IPS-18c (cell line): ENCODE measurements around the gene CYBA.

Experiments
- H3K4me3 ChIP-seq: 2 replicates; pipeline ENCODE4 v1.7.0; 2013; ENCODE audit warnings: low read depth, mild to moderate bottlenecking, low read length, moderate library complexity; ENCODE audit not compliant: insufficient read depth
- H3K9me3 ChIP-seq: one replicate; pipeline ENCODE4 v1.6.1; 2013; ENCODE audit warnings: mild to moderate bottlenecking, low read length, moderate library complexity; ENCODE audit not compliant: control insufficient read depth, insufficient read depth

Gene CYBA

DNA sequence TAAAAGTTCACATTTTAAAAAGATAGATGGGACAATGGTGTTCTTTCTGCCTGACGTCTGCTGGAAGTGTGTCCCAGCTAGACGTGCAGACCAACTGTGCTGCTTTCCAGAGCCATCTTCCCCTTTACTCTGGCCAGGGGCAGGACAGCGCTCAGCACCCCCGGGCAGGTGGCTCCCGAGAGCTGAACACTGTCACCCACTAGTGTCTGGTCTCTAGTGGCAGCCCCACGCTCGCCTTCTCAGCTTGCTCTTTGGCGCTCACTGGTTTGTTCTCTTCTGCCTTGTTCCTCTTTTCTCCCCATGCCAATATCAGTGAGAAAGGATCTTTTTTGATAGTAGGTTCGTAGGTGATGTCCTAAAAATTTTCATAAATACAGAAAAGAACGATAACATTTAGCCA is 54.9 kb downstream of the CYBA start:
- H3K9me3 ChIP-seq = no peaks in the 10 kb centered on the region
- H3K4me3 ChIP-seq = no peak overlapping the region

DNA sequence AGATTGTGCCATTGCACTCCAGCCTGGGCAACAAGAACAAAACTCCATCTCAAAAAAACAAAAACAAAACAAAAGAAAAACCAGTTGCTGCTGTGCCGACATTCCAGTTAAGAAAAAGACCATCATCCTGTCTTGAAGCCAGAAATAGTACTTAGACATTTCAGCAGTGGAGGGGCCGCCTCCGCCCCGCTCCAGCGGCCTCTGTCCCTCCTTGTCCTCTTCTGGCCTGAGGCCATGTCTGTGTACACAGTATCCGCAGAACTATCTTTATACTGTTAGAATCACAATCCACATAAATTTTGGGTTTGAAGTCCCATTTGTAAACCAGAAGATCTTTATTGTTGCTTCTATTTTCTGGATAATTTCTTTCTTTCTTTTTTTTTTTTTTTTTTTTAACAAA is 55.8 kb downstream of the CYBA start:
- no peaks in the 10 kb centered on the region for H3K9me3 ChIP-seq
- no peak overlapping the region for H3K4me3 ChIP-seq

DNA sequence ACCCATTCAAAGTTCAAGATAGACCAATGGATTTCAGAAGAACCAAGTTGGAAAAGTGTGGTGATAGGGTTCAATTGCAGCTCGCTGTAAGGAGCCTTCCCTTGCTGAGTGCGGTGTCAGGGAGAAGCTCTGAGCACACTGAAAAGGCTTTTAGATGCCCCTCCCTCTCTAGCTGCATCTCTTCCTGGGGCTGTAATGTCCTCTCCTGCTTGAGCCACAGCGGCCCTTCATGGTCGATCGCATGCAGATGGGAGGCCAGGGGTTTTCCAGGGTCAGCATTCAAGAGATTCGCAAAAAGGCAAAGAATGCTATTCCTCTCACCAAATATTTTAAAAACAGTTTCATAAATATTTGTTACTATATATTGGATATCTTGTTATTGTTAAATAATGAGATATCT is 56.9 kb downstream of the CYBA start:
- H3K4me3 ChIP-seq = no peak overlapping the region

DNA sequence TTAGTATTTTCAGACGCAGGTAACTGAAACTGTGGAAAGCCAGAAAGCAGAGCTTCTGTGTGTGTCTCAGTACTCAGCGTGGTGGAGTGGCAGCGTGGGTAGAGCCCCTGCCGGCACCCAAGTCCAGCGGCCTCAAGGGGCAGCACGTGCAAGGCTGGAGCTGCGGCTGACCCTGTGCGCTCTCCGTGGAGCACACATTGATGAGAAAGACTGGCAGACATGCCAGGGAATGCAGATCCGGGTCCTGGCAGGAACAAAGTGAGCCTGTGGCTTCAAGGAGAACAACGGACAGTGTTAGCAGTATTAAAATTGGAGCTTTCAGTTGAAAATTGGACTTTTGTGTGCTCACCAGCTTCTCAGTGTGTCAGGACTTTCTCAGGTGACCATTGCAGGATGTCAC is 57.4 kb downstream of the CYBA start:
- Histone ChIP-seq H3K4me3 (no peak overlapping the region), H3K9me3 (no peaks in the 10 kb centered on the region)

More for the DNA sequence above, 56.9 kb downstream of the CYBA start:
- no peaks in the 10 kb centered on the region for H3K9me3 ChIP-seq
